GM19463 (cell line): ENCODE results near the gene ABCB6.

ENCODE experiments used
- ATAC-seq: cut with Tn5 transposase; IDR thresholded peaks from one replicate; pipeline ENCODE4 v1.9.1; 2021; ENCODE audit warnings: mild to moderate bottlenecking, moderate library complexity; ENCODE audit not compliant: unreplicated experiment

Gene ABCB6

DNA sequence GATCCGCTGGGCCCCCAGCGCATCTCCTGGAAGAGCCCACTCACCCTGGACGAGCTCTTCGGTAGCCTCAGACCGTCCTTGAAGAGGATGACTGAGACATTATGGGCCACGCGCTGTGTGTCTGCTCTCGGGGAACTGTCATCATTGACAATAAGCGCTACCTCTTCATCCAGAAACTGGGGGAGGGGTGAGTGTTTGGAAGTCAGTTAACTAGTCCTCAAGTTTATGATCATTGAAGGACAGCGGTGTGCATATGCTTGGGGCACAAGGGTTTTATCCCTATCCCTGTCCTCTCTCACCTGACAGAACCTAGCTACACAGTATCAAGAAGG lies 27.1 kb upstream of the ABCB6 start:
- ATAC-seq = no peak

DNA sequence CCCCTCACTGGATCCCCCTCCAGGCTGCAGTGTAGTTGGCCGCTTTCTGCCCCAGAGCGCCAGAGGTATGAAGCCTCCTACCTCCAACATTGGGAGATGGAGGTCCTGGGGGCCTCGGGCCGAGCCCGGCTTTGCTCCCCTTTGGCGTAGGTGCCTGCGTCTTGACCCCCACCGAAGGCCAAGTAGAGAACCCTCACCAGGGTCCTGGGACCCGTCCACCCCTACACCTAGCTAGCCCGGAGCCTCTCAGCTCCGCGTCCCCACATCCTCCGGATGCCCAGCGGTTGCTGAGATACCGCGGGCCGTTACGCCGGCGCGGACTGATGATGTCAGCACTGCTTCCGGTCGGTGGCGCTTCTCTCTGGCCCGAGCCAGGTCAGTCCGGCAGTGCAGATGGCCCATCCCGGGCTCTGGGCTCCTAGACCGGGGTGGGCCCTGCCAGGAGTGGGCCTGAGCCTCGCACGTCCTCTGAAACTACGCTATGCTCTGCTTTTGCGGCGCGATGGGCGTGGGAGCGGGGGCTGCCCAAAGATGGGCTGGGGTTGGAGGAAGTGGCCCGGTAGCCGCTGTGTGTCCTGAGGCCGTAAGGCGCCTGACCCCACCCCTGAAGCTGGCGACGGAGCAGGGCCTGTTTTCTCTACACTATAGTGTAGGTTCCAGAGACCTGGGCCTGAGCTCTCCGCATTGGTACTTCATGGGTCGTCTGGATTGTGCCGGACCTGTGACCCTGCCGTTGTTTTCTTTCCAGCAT lies 26.6 kb upstream of the ABCB6 start, which contains the start of the genes GLB1L and STK16:
Gene GLB1L (minus strand): TSS at position 297 of the 751 bp plus-strand sequence. CDS start 1,871 bp downstream, outside the sequence.
Gene STK16 (plus strand): TSS at position 332 of the 751 bp plus-strand sequence. CDS start 521 bp downstream, outside the sequence.
- ATAC-seq = peak; percentile 60

DNA sequence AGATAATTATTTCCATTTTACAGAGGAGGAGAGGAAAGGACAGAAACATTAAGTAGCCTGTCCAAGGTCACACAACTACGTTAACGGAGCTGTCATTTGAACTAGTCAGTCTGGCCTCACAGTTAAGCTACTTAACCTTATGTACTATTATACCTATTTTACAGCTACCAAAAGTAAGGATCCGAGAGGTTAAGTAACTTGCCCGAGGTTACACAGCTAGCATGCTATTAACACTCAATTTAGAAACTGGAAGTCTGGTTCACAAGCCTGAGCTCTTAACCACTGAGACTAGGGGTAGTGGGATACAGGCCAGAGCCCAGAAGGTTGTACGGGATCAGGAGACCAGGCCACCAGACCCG lies 26.0 kb upstream of the ABCB6 start:
- no peak for ATAC-seq

DNA sequence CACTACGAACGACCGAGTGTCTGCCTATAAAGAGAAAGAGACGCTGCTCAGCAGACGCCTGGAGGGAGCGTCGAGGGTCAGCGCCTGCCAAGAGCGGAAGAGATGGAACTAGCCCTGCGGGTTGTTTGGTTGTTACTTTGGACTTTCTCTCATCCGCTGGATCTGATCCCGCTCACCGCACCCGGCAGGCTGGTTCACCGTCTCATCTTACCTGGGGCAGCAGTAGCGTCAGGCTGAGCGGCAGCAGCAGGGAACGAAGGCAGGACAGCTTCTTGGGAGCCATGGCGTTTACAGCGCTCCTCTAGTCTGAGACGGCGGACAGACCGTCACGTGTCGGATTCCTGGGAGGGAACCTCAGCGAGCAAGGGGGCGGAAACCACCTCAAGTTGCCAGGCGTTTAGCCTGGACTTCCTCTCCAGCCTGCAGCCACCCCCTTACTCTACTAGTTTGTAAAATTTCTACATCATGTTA lies 24.6 kb upstream of the ABCB6 start:
- ATAC-seq = no peak

DNA sequence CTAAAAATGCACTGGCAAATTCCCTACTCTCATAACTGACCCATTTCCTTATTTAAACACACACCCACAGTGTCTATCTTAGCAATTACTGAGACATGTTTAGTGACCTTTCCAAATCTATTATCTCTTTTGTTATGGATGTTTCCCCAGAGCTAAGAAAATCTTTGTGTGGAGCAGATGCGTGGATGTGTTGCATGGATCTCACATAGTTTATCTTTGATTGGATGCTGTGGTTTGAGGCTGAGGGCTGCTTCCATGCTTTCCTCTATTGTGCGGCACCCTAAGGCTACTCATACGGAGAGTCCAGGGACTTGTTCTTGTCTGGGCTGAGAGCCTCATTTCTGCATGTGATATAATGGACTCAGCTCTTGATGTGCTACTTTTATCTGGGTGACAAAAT lies 15.6 kb upstream of the ABCB6 start:
- no peak for ATAC-seq

DNA sequence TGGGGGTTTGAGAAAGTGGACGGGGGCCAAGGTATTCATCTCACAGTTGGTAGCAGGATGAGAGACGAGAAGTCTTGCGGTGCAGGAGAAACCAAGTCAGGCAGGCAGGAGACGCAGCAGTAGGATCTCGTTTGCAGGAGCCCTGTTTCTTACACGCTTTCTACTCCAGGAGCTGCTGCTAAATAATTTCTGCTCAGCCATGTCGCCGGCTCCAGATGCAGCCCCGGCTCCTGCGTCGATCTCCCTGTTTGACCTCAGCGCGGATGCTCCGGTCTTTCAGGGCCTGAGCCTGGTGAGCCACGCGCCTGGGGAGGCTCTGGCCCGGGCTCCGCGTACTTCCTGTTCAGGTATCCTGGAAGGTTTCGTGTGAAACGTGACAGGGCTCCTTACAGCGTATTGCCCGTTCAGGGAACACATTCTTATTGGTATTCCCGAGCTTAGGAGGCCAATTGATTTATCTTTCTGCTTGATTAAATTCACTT lies 11.3 kb upstream of the ABCB6 start:
- ATAC-seq = no peak

DNA sequence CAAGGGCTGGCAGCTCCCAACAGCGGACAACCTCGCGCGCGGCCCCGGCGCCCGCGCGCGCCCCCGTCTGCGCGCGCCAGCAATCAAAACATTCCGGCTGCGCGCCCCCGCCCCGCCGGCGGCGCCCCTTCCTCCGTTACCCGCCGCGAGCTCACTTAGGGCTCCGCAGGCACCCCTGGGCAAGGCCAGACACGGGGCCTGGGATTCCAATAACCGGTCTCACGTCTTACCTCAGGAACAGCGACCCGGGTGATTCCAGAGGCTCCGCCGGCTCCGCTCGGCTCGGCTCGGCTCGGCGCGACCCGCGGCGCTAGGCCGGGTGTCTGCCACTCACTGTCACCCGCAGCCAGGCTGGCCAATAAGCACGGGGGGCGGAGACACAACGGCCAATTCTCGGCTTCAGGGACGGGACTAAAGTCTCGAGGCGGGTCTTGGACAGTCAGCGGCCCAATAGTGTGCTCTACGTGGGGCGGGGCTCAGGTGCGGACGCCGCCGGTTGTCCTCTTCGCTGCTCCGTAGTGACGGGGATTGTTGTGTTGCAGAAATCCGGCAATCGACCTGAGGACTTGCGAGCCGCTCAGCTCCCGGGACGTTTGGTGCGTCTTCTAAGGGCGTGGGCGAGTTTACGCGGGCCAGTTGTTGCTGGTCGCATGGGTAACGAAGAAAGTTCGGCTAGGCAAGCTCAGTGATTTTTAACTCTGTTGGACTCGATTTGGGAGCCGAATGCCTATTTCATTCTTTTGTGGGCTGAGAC lies 10.7 kb upstream of the ABCB6 start, which contains the start of the genes ANKZF1 and ATG9A:
Gene ANKZF1 (plus strand): TSS at position 502 of the 754 bp plus-strand sequence. CDS start 452 bp downstream, outside the sequence.
Gene ATG9A (minus strand): TSS at position 332 of the 754 bp plus-strand sequence. CDS start 1,612 bp downstream, outside the sequence.
- ATAC-seq = peak; percentile 95

DNA sequence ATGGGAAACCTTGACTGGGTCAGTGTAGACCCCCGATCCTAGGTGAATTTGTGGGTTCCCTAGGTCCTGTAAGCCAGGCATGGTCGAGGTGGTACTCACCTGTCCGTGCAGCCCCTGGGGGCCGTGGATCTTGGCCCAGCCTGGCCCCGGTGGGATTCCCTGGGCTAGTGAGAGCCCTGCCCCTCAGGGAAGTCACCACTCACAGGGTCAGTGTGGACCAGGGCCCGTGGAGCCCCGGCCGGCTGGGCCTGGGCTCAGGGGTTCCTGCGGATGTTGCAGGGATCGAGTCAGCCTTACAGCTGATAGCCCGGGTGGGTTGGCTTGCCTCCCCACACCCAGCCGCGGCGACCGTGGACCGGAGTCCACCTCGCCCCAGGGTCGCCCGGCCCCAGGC lies 10.2 kb upstream of the ABCB6 start:
- ATAC-seq = peak; percentile 3

DNA sequence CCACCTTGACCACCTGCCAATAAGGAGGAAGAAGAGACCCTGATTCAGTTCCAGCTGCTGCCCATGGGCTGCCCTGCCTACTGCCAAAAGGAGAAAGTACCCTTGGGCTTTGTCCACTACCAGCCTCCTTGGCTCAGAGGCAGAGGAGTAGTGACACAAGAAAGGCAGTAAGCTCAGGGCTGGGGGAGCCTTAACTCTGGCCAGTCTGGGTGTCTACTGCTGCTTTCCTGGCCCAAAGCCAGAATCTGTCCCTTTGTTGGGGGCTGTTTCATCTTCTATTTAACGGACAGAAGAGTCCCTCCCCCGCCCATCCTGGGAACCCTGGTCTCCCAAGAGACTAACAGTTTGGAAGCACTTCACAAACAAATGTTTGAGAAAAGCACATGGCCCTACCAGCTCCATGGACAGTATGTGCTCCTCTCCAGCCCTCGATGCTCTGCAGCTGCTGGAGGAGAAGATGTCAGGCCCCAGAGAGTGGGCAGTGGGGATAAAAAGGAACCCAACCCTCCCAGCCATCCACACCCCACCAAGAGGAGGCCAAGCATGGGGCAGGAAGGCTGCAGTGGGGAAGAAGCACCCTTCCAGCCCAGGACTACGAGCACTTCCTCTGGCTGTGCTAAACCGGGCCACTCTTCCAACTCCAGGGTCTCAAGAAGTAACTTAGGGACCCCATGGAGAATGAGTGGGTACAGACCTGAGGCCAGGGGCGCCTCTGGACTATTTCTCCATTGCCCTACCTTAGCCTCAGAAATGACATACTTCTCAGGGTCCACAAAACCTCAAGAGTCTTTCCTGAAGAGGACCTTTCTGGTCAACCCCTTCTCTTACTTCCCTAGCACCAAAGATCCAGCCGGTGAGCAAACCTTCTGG lies 9.5 kb upstream of the ABCB6 start:
- no peak for ATAC-seq

DNA sequence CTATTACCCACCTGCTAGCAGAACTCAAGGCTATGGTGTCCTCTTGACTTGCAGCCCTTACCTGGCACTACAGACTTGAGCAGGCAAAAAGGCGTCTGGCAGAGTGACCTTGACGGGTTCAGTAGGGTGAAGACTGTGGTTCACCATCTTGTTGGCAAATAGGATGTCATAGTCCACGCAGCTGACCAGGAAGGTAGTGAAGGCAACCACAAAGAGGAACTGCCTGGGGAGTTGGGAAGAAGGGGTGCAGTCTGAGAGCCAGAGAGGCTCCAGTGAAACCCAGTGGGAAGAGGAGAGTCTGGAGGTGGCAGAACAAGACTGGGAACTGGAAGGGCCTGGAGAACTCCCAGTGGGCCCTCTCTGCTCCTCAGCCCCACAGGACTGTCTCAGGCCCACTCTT lies 6.6 kb upstream of the ABCB6 start:
- ATAC-seq = no peak

DNA sequence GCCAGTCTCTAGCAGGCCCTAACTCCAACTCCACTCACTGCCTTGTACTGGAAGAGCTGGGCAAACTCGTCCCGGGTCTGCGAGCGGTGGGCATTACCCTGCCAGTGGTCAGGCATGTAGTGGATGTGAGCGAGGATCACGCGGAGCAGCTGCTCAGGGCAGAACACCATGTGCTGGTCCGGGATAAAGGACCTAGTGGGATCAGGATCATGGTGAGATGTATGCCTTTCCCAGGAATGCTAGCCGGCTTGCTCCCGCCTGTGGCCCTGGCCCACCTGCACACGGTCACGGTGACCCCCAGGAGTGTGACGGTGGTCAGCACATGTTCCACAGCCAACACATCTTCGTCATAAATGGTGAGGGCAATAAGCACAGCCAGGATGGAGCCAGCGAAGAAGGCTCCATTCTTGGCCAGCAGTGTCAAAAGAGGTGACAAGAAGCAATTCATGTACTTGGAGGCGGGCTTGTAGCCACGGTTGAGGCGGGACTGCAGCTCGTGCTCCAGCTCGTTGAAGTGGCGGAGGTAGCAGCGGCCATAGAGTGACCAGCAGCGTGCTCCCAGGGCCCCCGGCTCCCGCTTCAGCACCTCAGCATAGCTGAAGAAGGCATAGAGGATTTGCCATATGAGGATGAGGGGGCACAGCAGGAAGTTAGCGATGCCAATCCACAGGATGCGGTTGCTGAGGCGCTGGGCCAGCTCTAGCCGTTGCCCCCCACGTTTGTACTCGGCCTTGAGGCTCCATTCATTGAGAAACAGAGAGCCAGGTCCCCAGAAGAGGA lies 5.3 kb upstream of the ABCB6 start:
- ATAC-seq = no peak

DNA sequence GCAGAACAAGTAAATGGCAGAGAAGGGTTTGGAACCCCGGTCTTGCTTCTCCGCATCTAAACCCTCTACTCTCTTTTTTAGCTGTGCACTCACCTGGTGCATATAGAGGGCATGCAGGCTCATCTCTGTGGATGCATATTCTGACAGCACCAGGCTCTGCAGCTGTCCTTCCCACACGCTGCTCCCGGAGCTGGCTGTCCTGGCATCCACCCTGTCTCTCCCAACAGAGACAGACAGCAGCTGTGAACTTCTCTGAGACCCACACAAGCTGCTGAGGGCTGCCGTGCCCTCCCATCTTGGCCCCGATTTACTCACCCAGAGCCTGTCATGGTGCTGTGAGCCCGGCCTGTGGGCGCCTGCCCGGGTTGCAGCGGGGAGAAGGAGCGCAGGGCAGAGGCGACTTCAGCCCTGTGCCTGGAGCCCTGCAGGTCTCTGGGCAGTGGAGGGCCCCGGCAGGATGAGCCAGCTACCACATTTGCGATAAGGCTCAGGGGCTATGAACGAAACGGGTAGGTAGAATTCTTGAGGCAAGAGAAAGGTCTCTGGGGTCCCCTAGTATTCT lies 3.3 kb upstream of the ABCB6 start:
- no peak for ATAC-seq

DNA sequence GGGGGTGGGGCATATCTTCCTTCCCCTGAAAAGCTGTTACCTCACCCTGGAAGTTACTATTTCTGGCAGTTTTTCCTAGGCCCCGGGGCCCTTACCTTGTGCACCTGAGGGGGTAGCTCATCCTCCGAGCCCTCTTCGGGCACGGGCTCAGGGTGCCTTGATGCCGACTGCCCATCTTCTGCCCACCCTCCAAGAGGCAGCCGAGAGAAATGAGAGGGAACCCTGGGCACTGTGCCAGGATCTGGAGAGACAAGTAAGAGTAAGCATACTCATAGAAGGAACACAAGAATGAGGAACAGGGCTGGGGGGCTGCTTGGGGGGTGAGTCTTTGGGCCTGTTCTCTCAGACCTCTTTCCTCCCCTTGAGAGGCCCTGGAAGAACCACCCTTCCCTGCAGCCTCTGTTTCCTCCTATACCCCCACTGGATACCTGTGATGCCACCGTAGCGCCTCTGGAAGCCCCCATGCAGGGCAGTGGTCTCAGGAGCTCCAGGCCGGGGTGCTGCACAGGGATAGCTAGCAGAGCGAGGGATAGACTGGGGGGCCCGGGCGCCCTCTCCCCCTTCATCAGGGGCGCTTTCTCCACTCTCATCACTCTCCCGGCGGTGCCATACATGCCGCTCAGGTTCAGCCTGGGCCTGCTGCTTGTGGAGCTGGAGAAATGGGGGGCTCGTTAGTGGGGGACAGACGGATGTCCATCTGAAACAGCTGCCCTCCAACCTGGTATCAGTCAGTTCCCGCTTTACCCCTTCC lies 2.1 kb upstream of the ABCB6 start:
- no peak for ATAC-seq

DNA sequence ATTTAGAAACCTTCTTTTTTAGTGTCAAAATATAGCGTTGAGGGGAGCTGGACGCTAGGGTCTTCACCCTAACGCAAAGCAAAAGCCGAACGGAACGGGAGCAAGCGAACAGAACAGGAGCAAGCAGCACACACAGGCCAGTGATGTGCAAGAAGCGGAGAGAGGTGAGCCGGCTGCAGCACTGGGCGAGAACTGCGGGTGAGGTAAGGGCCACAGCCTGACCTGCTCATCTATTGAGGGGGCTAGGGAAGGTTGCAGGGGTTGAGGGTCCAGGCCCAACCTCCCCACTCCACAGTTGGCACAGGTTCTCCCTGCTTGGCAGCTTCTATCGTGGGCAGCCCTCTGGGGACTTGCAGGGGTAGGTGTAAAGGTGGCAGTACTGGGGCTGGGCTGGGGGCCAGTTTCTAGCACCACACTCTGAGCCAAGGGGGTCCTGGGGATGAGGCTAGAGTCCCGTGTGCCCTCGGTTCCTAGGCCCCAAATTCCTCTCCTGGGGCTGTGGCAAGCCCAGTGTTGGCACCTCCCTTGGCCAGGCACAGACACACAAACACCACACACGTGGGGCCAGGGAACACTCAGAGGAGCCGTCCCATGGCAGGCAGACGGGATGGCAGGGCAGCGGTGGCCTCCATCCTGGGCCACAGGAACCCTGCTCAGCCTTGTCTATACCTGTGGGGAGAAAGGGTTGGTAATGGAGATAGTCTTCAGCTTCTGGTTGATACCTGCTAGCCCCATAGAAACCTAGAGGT lies 1.2 kb upstream of the ABCB6 start:
- ATAC-seq = no peak

DNA sequence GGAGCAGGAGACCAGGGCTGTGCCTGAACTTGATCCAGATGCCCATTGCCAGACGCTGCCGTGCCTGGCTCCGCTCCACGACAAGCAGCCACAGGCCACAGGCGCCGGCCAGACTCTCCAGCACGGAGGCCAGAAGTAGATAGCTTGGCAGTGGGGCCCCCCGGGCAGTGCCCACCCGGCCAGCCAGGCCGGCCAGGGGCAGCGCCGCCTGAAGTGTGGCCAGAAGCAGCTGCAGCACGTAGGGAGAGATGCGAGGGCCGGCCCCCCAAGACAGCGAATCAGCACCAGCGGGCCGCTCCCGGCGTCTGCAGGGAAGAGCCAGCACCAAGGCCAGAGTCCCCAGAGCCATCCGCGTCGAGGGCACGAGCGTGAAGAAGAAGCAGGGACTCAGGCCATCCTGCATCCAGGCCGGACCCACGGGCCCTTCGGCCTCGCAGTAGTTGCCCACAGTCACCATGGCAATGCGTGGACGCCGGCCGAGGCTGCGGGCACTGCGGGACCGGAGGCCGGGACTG lies 484 bp downstream of the ABCB6 start:
- peak; percentile 17 for ATAC-seq

DNA sequence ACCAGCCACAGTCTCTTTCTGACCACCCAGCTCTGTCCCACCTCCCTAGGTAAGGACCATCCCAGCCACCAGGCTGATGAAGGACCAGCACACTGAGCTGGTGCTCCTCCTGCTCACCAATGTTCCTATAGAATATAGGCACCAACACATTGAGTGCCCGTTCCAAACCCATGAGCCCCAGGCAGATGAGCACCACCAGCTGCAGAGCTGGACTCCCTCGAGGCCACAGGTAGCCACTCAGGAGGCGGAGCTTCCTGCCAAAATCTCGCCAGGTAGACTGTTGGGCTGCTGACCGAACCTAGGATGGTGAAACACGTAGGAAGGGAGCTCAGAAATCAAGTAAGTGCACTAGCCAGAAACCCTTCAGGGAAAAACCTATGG lies 2.2 kb downstream of the ABCB6 start:
- ATAC-seq = no peak

DNA sequence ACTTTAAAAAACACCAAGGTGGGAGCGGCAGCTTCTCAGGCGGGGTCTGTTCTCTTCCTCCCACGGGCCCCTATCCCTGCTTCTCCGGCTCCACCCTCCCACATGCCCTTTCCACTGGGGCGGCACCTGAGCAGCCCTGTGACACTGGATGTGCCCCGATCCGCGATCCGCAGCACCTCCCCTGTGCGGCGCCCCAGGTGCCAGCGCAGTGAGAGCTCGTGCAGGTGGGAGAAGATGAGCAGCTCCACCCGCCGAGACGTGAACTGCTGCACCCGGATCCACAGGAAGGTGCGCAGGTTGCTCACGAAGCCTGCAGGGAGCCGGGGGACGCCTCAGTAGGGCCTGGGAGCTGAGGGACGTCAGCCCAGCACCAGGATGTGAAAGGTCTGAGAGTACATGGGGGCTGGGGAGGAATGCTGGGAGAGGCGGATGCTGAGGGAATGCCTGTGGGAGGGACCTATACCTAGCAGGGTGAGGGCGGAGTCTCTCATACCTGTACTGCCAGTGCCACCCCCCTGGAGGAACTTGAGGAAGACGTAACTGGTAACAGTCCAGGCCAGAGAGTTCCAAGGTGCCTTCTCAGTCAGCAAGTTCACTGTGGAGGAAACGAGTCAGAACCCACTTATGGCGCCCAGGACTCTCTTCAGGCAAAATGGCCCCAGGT lies 2.8 kb downstream of the ABCB6 start:
- ATAC-seq = no peak

DNA sequence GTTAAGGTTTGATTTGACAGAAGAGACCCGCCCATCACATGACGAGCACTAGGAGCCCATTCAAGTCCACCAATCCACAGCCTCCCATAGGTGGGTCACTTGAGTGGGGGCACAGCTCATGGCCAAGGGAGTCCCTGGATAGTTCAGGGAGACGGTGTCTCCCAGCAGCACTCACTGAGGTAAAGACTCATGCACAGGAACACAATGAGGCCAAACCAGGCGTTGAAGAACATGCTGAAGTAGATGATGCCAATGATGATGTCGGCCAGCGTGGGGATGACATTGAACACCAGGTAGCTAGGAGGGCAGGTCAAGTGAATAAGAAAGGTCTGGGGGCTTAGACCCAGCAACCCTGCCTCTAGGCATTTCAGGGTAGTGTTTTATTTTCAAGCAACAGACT lies 4.0 kb downstream of the ABCB6 start:
- no peak for ATAC-seq
